NCI-H2107 treated with DMSO at 0.1 percent for 48 hours (cell line): ENCODE measurements around the gene RNFT2.

Experiments used
- DNase-seq: peaks from one replicate; lab custom pipeline; 2025; ENCODE audit not compliant: unreplicated experiment; lab: John Stamatoyannopoulos, UW

The RNFT2 gene

DNA sequence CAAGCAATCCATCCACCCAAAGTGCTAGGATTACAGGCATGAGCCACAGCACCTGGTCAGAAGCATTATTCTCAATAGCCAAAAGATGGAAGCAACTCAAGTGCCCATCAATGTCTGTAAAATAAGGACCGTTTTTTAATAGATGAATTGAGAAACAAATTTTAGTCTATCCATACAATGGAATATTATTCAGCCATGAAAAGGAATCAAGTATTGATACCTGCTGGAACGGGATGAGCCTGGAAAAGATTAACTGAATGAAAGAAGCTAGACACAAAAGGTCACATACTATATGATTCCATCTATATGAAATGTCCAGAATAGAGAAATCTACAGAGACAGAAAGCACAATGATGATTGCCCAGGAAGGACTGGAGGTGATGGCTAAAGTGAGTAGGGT, 163.5 kb downstream of the RNFT2 start:
- no peak for DNase-seq
